ENCODE data around the gene MAGEB2.

Gene MAGEB2

GRCh38 chrX:30262763-30263162, 47.4 kb downstream of the MAGEB2 start:
- no peak for DNase-seq (ENCODE audit: low read depth)
- no peak for TF ChIP-seq CTCF (IDR thresholded peaks at IDR 0.05; ENCODE audit: insufficient read depth, low read depth, low read length, missing control alignments)

More at GRCh38 chrX:30262763-30263162, 47.4 kb downstream of the MAGEB2 start:
- no peak overlapping the region for H3K4me3 ChIP-seq (ENCODE audit: low read length)
